ENCODE results near the gene WFIKKN2. TPM values are rescaled to one million over a fixed set of nuclear protein-coding genes. Genes with fewer than 3 reads are reported as not detected.

The WFIKKN2 gene
- total and polyA plus RNA-seq, 2 of the 8 experiments (the other 6 are each of a cell fraction or from before 2014, with no cell fraction given): 0.07 to 0.30 TPM

- ChIA-PET POLR2A (ENCODE audit: partially characterized antibody) (interaction anchor here (0.7 to 1.3 kb wide), 3 partner anchors 29 to 73 kb away, joined by 3 read pairs; partner anchors contain the start of gene TOB1), CTCF (ENCODE audit: partially characterized antibody) (interaction anchor here (0.5 to 31.7 kb wide), 8 partner anchors 10 to 111 kb away, joined by 3 to 735 read pairs (median 23); no protein-coding TSS in a partner anchor)
- H2BK120ac ChIP-seq (replicated peaks; ENCODE audit: low read depth, low read length): no peak overlapping the region
Measured at GRCh38 chr17:50837286-50837979, 2.0 kb downstream of the WFIKKN2 start.

More at GRCh38 chr17:50837286-50837979, 2.0 kb downstream of the WFIKKN2 start:
- Histone ChIP-seq H3K27ac (ENCODE audit: low read depth, low read length) (no peak overlapping the region), H2AK5ac (ENCODE audit: low read depth, low read length) (no peak overlapping the region; the same call in 1 of the 2 replicates), H2BK15ac (ENCODE audit: low read length) (0 out of 2 replicates have a peak overlapping the region, but pooled peaks have one; percentile 10), H2BK12ac (ENCODE audit: low read depth, low read length) (no peak overlapping the region), H3K23me2 (ENCODE audit: low read depth, low read length) (no peaks in the 10 kb centered on the region), H4K20me1 (replicated peaks in 1 of 2; ENCODE audit: control insufficient read depth in 1 of 2, insufficient read depth in 2 of 2, low read length in 2 of 2) (no peaks in the 10 kb centered on the region), H4K5ac (ENCODE audit: insufficient read length, low read depth, low read length) (no peak overlapping the region), H3K56ac (replicated peaks; ENCODE audit: insufficient read length, low read depth, low read length) (no peak overlapping the region), H3K79me2 (ENCODE audit: control insufficient read depth in 1 of 2, insufficient read depth in 2 of 2, low read length in 2 of 2) (no peaks in the 10 kb centered on the region), H3K27me3 (replicated peaks in 1 of 4; ENCODE audit: control insufficient read depth in 3 of 4, extremely low read depth in 1 of 4, insufficient read depth in 3 of 4, low read length in 3 of 4) (no peaks in the 10 kb centered on the region), H3K4me2 (ENCODE audit: insufficient read depth in 1 of 2, low read depth in 2 of 2, low read length in 2 of 2) (no peak overlapping the region), H3K4ac (replicated peaks; ENCODE audit: insufficient read length, low read depth, low read length) (no peak overlapping the region), H2BK5ac (ENCODE audit: low read depth, low read length) (no peak overlapping the region), H3K4me1 (replicated peaks in 1 of 4; ENCODE audit: control insufficient read depth in 3 of 4, insufficient read depth in 4 of 4, low read length in 3 of 4) (peaks cover 0 to 21% (median 15%) of the 10 kb centered on the region in 4 experiments; a peak in 6 of 7 replicates), H3K4me3 (ENCODE audit: extremely low read depth in 1 of 4, insufficient read depth in 2 of 4, low read depth in 3 of 4, low read length in 4 of 4) (no peak overlapping the region), H4K91ac (replicated peaks; ENCODE audit: insufficient read length, low read length) (peak overlapping the region; percentile 47), H3K23ac (ENCODE audit: insufficient read length) (no peak overlapping the region), H3K9me3 (ENCODE audit: insufficient read depth in 2 of 2, low read depth in 1 of 2, low read length in 1 of 2) (no peaks in the 10 kb centered on the region), H2AFZ (ENCODE audit: low read length) (no peak overlapping the region), H3K36me3 (ENCODE audit: control insufficient read depth in 2 of 4, insufficient read depth in 4 of 4, low read length in 3 of 4) (no peaks in the 10 kb centered on the region), H3K9ac (replicated peaks in 1 of 4; ENCODE audit: extremely low read depth in 1 of 4, low read depth in 3 of 4, low read length in 3 of 4) (no peak overlapping the region), H3K18ac (ENCODE audit: extremely low read depth, low read length) (no peak overlapping the region), H4K8ac (ENCODE audit: extremely low read depth, insufficient read depth, low read length) (no peak overlapping the region; the same call in 1 of the 2 replicates), H3K79me1 (ENCODE audit: low read depth, low read length) (no peaks in the 10 kb centered on the region), H2BK20ac (ENCODE audit: low read length) (no peak overlapping the region), H3K14ac (ENCODE audit: insufficient read length) (no peak overlapping the region)
- 92% methylated on average over 7 of the region's 7 CpGs; no CpG with 5 or more reads in 1 of the 2 experiments for WGBS, 2 experiments (ENCODE audit: extremely low coverage in 1 of 2, insufficient coverage in 1 of 2, insufficient read length in 1 of 2, insufficient replicate concordance in 2 of 2, low coverage in 1 of 2, low lambda C conversion rate in 2 of 2, missing lambda C conversion rate in 1 of 2)
- FAIRE-seq (no peak), DNase-seq (ENCODE audit: low read depth in 1 of 2, low spot score in 2 of 2) (no peak)
- TF ChIP-seq MAX (IDR thresholded peaks at IDR 0.05): no peak
- TF ChIP-seq GTF2F1 (IDR thresholded peaks at IDR 0.05; ENCODE audit: borderline replicate concordance, low read depth, low read length): no peak
- TF ChIP-seq TCF12 (IDR thresholded peaks at IDR 0.05; ENCODE audit: low read depth, low read length): no peak

All from H1 (cell line).